Measurements from ENCODE around the gene SUPT3H.
A peak's percentile ranks its signal among the peaks of the same experiment; 100 is the strongest.
"Not testable (repeated sequence)": the region's sequence is repeated elsewhere in the genome, so short reads cannot be mapped to it uniquely, and the experiment has no call there.

Gene SUPT3H

GRCh38 chr6:45115696-45116095 lies 262.0 kb downstream of the SUPT3H start:
- peak; percentile 22 for DNase-seq (ENCODE audit: low spot score)

- no peak for DNase-seq (ENCODE audit: low spot score)
Observed at GRCh38 chr6:45112711-45113110, 265.0 kb downstream of the SUPT3H start.

GRCh38 chr6:45109551-45109950 lies 268.2 kb downstream of the SUPT3H start:
- DNase-seq (ENCODE audit: low spot score): no peak

- DNase-seq (ENCODE audit: low spot score): no peak
Observed at GRCh38 chr6:45105170-45105820, 272.4 kb downstream of the SUPT3H start.

GRCh38 chr6:45104429-45104828 lies 273.3 kb downstream of the SUPT3H start:
- no peak for DNase-seq (ENCODE audit: low spot score)

GRCh38 chr6:45098256-45098655 lies 279.5 kb downstream of the SUPT3H start:
- DNase-seq (ENCODE audit: low spot score): no peak

- no peak for DNase-seq (ENCODE audit: low spot score)
Observed at GRCh38 chr6:45094831-45095230, 282.9 kb downstream of the SUPT3H start.

GRCh38 chr6:45092135-45092534 lies 285.6 kb downstream of the SUPT3H start:
- DNase-seq (ENCODE audit: low spot score): no peak

GRCh38 chr6:45086360-45087084 lies 291.2 kb downstream of the SUPT3H start:
- no peak for DNase-seq (ENCODE audit: low spot score)

GRCh38 chr6:45084257-45084656 lies 293.5 kb downstream of the SUPT3H start:
- DNase-seq (ENCODE audit: low spot score): no peak

- DNase-seq (ENCODE audit: low spot score): no peak
Observed at GRCh38 chr6:45082091-45082490, 295.6 kb downstream of the SUPT3H start.

GRCh38 chr6:45081634-45082033 lies 296.1 kb downstream of the SUPT3H start:
- DNase-seq (ENCODE audit: low spot score): no peak

- no peak for DNase-seq (ENCODE audit: low spot score)
Observed at GRCh38 chr6:45078432-45078831, 299.3 kb downstream of the SUPT3H start.

- no peak for DNase-seq (ENCODE audit: low spot score)
Observed at GRCh38 chr6:45076217-45076930, 301.4 kb downstream of the SUPT3H start.

GRCh38 chr6:45075246-45075645 lies 302.5 kb downstream of the SUPT3H start:
- peak; percentile 89 for DNase-seq (ENCODE audit: low spot score)

- no peak for DNase-seq (ENCODE audit: low spot score)
Observed at GRCh38 chr6:45074439-45074838, 303.3 kb downstream of the SUPT3H start.

- DNase-seq (ENCODE audit: low spot score): no peak
Observed at GRCh38 chr6:45073771-45074170, 304.0 kb downstream of the SUPT3H start.

GRCh38 chr6:45072673-45073072 lies 305.1 kb downstream of the SUPT3H start:
- no peak for DNase-seq (ENCODE audit: low spot score)

- DNase-seq (ENCODE audit: low spot score): no peak
Observed at GRCh38 chr6:45072016-45072415, 305.7 kb downstream of the SUPT3H start.

- DNase-seq (ENCODE audit: low spot score): no peak
Observed at GRCh38 chr6:45069091-45069490, 308.6 kb downstream of the SUPT3H start.

GRCh38 chr6:45067446-45067845 lies 310.3 kb downstream of the SUPT3H start:
- DNase-seq (ENCODE audit: low spot score): not testable (repeated sequence)

GRCh38 chr6:45062659-45063058 lies 315.1 kb downstream of the SUPT3H start:
- DNase-seq (ENCODE audit: low spot score): not testable (repeated sequence)

GRCh38 chr6:45057711-45058110 lies 320.0 kb downstream of the SUPT3H start:
- no peak for DNase-seq (ENCODE audit: low spot score)
